ENCODE results near the gene SMIM32. TPM values are rescaled to one million over a fixed set of nuclear protein-coding genes. Genes with fewer than 3 reads are reported as not detected.

Gene SMIM32
- total RNA-seq, 1 experiment from 2014 or later: 0.66 TPM

GRCh38 chr5:136153581-136154236, 39.3 kb downstream of the SMIM32 start:
- ChIA-PET CTCF (no interaction called here), POLR2A (no interaction called here)
- peaks cover 50% of the 10 kb centered on the region for H3K4me1 ChIP-seq
- H3K9me3 Mint-ChIP-seq (ENCODE audit: unreplicated experiment): peaks cover 16% of the 10 kb centered on the region
- no peaks in the 10 kb centered on the region for H3K27me3 ChIP-seq (replicated peaks; ENCODE audit: control insufficient read depth, insufficient read depth, low read length)
- H3K4me1 Mint-ChIP-seq (ENCODE audit: low read depth, unreplicated experiment): peaks cover 49% of the 10 kb centered on the region
- H3K27ac Mint-ChIP-seq (ENCODE audit: unreplicated experiment): no peak overlapping the region
- intact Hi-C loops (cut with micrococcal nuclease; ENCODE audit: unreplicated experiment): loop anchor here (5.0 kb wide), 1 partner anchor 51 kb away; no protein-coding TSS in a partner anchor
- BruUV-seq (replicated peaks): TSS peak; percentile 9
- DNase-seq: no peak
- no peak overlapping the region for H3K4me3 Mint-ChIP-seq (ENCODE audit: unreplicated experiment)
- peaks cover 11% of the 10 kb centered on the region for H3K36me3 ChIP-seq (ENCODE audit: control insufficient read depth, insufficient read depth, low read length)
- TF ChIP-seq, protein P1, sequence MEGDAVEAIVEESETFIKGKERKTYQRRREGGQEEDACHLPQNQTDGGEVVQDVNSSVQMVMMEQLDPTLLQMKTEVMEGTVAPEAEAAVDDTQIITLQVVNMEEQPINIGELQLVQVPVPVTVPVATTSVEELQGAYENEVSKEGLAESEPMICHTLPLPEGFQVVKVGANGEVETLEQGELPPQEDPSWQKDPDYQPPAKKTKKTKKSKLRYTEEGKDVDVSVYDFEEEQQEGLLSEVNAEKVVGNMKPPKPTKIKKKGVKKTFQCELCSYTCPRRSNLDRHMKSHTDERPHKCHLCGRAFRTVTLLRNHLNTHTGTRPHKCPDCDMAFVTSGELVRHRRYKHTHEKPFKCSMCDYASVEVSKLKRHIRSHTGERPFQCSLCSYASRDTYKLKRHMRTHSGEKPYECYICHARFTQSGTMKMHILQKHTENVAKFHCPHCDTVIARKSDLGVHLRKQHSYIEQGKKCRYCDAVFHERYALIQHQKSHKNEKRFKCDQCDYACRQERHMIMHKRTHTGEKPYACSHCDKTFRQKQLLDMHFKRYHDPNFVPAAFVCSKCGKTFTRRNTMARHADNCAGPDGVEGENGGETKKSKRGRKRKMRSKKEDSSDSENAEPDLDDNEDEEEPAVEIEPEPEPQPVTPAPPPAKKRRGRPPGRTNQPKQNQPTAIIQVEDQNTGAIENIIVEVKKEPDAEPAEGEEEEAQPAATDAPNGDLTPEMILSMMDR (IDR thresholded peaks at IDR 0.05; ENCODE audit: insufficient read depth in 1 of 2, low read depth in 1 of 2, low read length in 1 of 2, severe bottlenecking in 1 of 2, unreplicated experiment in 1 of 2): no peak
- H3K36me3 Mint-ChIP-seq (ENCODE audit: insufficient read depth, unreplicated experiment): peaks cover 74% of the 10 kb centered on the region
- H3K4me3 ChIP-seq (ENCODE audit: low read depth, low read length): no peak overlapping the region
- no peaks in the 10 kb centered on the region for H3K27me3 Mint-ChIP-seq (ENCODE audit: insufficient read depth, unreplicated experiment)
- H3K9me3 ChIP-seq: no peaks in the 10 kb centered on the region

GRCh38 chr5:136149891-136150290, 43.1 kb downstream of the SMIM32 start:
- H3K36me3 ChIP-seq (ENCODE audit: control insufficient read depth, insufficient read depth, low read length): peaks cover 2% of the 10 kb centered on the region; the same call in 1 of the 2 replicates
- TF ChIP-seq, protein P1 (IDR thresholded peaks at IDR 0.05; ENCODE audit: insufficient read depth in 1 of 2, low read depth in 1 of 2, low read length in 1 of 2, severe bottlenecking in 1 of 2, unreplicated experiment in 1 of 2): no peak

GRCh38 chr5:136147632-136148031, 45.3 kb downstream of the SMIM32 start:
- Histone ChIP-seq H3K36me3 (ENCODE audit: control insufficient read depth, insufficient read depth, low read length) (no peaks in the 10 kb centered on the region; the same call in 1 of the 2 replicates), H3K9me3 (no peaks in the 10 kb centered on the region), H3K4me1 (peaks cover 79% of the 10 kb centered on the region), H3K27me3 (replicated peaks; ENCODE audit: control insufficient read depth, insufficient read depth, low read length) (no peaks in the 10 kb centered on the region), H3K4me3 (ENCODE audit: low read depth, low read length) (no peak overlapping the region)
- intact Hi-C loops (cut with micrococcal nuclease; ENCODE audit: unreplicated experiment): no loop called here
- DNase-seq: no peak
- BruUV-seq (replicated peaks): no TSS peak
- CTCF ChIA-PET: no interaction called here
- POLR2A ChIA-PET: no interaction called here
- Mint-ChIP-seq H3K27ac (ENCODE audit: unreplicated experiment) (no peak overlapping the region), H3K4me1 (ENCODE audit: low read depth, unreplicated experiment) (peaks cover 48% of the 10 kb centered on the region), H3K36me3 (ENCODE audit: insufficient read depth, unreplicated experiment) (peaks cover 27% of the 10 kb centered on the region), H3K9me3 (ENCODE audit: unreplicated experiment) (no peaks in the 10 kb centered on the region), H3K4me3 (ENCODE audit: unreplicated experiment) (no peak overlapping the region), H3K27me3 (ENCODE audit: insufficient read depth, unreplicated experiment) (no peaks in the 10 kb centered on the region)
- TF ChIP-seq, protein P1 (IDR thresholded peaks at IDR 0.05; ENCODE audit: insufficient read depth in 1 of 2, low read depth in 1 of 2, low read length in 1 of 2, severe bottlenecking in 1 of 2, unreplicated experiment in 1 of 2): no peak

More at GRCh38 chr5:136149891-136150290, 43.1 kb downstream of the SMIM32 start:
- H3K27me3 Mint-ChIP-seq (ENCODE audit: insufficient read depth, unreplicated experiment): no peaks in the 10 kb centered on the region
- H3K4me3 Mint-ChIP-seq (ENCODE audit: unreplicated experiment): peak overlapping the region; percentile 50
- no TSS peak for BruUV-seq (replicated peaks)
- peaks cover 62% of the 10 kb centered on the region for H3K4me1 ChIP-seq
- POLR2A ChIA-PET: interaction anchor here (0.6 to 0.9 kb wide), 2 partner anchors 17 to 46 kb away, joined by 3 to 6 read pairs; partner anchors contain the start of gene SMAD5
- peaks cover 50% of the 10 kb centered on the region for H3K36me3 Mint-ChIP-seq (ENCODE audit: insufficient read depth, unreplicated experiment)
- no peaks in the 10 kb centered on the region for H3K9me3 ChIP-seq
- no peaks in the 10 kb centered on the region for H3K9me3 Mint-ChIP-seq (ENCODE audit: unreplicated experiment)
- intact Hi-C loops (cut with micrococcal nuclease; ENCODE audit: unreplicated experiment): loop anchor here (5.0 kb wide), 1 partner anchor 48 kb away; no protein-coding TSS in a partner anchor
- CTCF ChIA-PET: interaction anchor here (0.6 kb wide), 1 partner anchor 29 kb away, joined by 3 read pairs; no protein-coding TSS in a partner anchor
- peaks cover 48% of the 10 kb centered on the region for H3K4me1 Mint-ChIP-seq (ENCODE audit: low read depth, unreplicated experiment)
- H3K27me3 ChIP-seq (replicated peaks; ENCODE audit: control insufficient read depth, insufficient read depth, low read length): no peaks in the 10 kb centered on the region
- no peak overlapping the region for H3K4me3 ChIP-seq (ENCODE audit: low read depth, low read length)
- peak in 1 of 2 experiments; percentile 60 for DNase-seq
- peak overlapping the region; percentile 45 for H3K27ac Mint-ChIP-seq (ENCODE audit: unreplicated experiment)

Data from Caco-2 (cell line).